Endodermal cell (in vitro differentiated cells): ENCODE data around the gene FRY. TPM values are rescaled to one million over a fixed set of nuclear protein-coding genes. Genes with fewer than 3 reads are reported as not detected.
A peak's percentile ranks its signal among the peaks of the same experiment; 100 is the strongest.

Source experiments
- DNase-seq: peaks from one replicate; pipeline ENCODE4 v3.0.0-alpha.2; 2017
- H3K27ac ChIP-seq: 2 replicates; pipeline ENCODE4 v1.5.1; 2013; ENCODE audit warnings: mild to moderate bottlenecking, low read depth, low read length, moderate library complexity
- H3K27me3 ChIP-seq: 2 replicates; pipeline ENCODE4 v1.6.1; 2013; ENCODE audit warnings: mild to moderate bottlenecking, low read length, moderate library complexity; ENCODE audit not compliant: insufficient read depth, control insufficient read depth, poor library complexity, severe bottlenecking
- H3K36me3 ChIP-seq: 2 replicates; pipeline ENCODE4 v1.7.0; 2013; ENCODE audit warnings: mild to moderate bottlenecking, low read length, moderate library complexity; ENCODE audit not compliant: control insufficient read depth, insufficient read depth
- H3K4me1 ChIP-seq: one replicate; pipeline ENCODE4 v1.7.0; 2013; ENCODE audit warnings: low read length; ENCODE audit not compliant: control insufficient read depth, insufficient read depth
- H3K4me3 ChIP-seq: 2 replicates; pipeline ENCODE4 v1.5.1; 2013; ENCODE audit warnings: mild to moderate bottlenecking, low read length, moderate library complexity
- H3K9ac ChIP-seq: 2 replicates; pipeline ENCODE4 v1.6.1; 2013; ENCODE audit warnings: mild to moderate bottlenecking, low read length, moderate library complexity; ENCODE audit not compliant: poor library complexity, severe bottlenecking; ENCODE audit errors: extremely low read depth
- H3K9me3 ChIP-seq: 2 replicates; pipeline ENCODE4 v1.6.1; 2013; ENCODE audit warnings: mild to moderate bottlenecking, low read length, moderate library complexity; ENCODE audit not compliant: control insufficient read depth
- H3K27ac Mint-ChIP-seq: 2 replicates; pipeline ENCODE4 v1.8.0; 2020; ENCODE audit warnings: mixed read lengths
- H3K27me3 Mint-ChIP-seq: 2 replicates; pipeline ENCODE4 v1.8.0; 2021; ENCODE audit warnings: mild to moderate bottlenecking, mixed read lengths; ENCODE audit not compliant: insufficient read depth
- H3K36me3 Mint-ChIP-seq: 2 replicates; pipeline ENCODE4 v1.8.0; 2020; ENCODE audit warnings: low read depth, mixed read lengths
- H3K4me1 Mint-ChIP-seq: 2 replicates; pipeline ENCODE4 v1.8.0; 2020; ENCODE audit warnings: mixed read lengths
- H3K4me3 Mint-ChIP-seq: 2 replicates; pipeline ENCODE4 v1.8.0; 2020; ENCODE audit warnings: mild to moderate bottlenecking, moderate library complexity, mixed read lengths
- H3K9me3 Mint-ChIP-seq: 2 replicates; pipeline ENCODE4 v1.8.0; 2020; ENCODE audit warnings: mild to moderate bottlenecking, mixed read lengths
- CTCF ChIP-seq: fragments of 200-600 bp; sonication (generic); conservative IDR thresholded peaks from 2 replicates; pipeline ENCODE4 v1.5.0; 2021; ENCODE audit warnings: antibody characterized with exemption, mild to moderate bottlenecking
- WGBS, 2 experiments: methylation state at CpG; one replicate each; pipeline versions ENCODE4 v1.1.5 to v1.1.7; 2013; ENCODE audit warnings: missing lambda C conversion rate in 2 of 2, mixed read lengths in 1 of 2; ENCODE audit not compliant: insufficient coverage in 1 of 2, insufficient read length in 1 of 2; 5-methylcytosine and 5-hydroxymethylcytosine counted together
- total RNA-seq, 2 donors: library from RNA; stranded (reverse); fragmentation: NEBNext Ultra II Directional in 1 of 2; extraction: Animal tissue kit (Norgen Biotek cat#: 25700) in 1 of 2; gene quantifications; 2 replicates in 1 of 2; 3 replicates in 1 of 2; pipeline ENCODE4 v1.2.1, GENCODE V29; 2021

FRY gene
- total RNA-seq, 2 donors from 2014 or later: 20.1 to 30.8 TPM

GRCh38 chr13:32044446-32044845 is 12.9 kb downstream of the FRY start:
- no peaks in the 10 kb centered on the region for H3K9me3 Mint-ChIP-seq
- H3K27ac ChIP-seq: no peak overlapping the region
- H3K36me3 Mint-ChIP-seq: peaks cover 6% of the 10 kb centered on the region
- no peak overlapping the region for H3K4me3 ChIP-seq
- no peak for TF ChIP-seq CTCF
- no peak overlapping the region for H3K9ac ChIP-seq
- H3K36me3 ChIP-seq: no peaks in the 10 kb centered on the region
- DNase-seq: no peak
- H3K27ac Mint-ChIP-seq: no peak overlapping the region
- no peak overlapping the region for H3K4me3 Mint-ChIP-seq
- no peaks in the 10 kb centered on the region for H3K27me3 Mint-ChIP-seq
- H3K27me3 ChIP-seq: no peaks in the 10 kb centered on the region
- H3K9me3 ChIP-seq: no peaks in the 10 kb centered on the region
- peaks cover 4% of the 10 kb centered on the region for H3K4me1 ChIP-seq
- H3K4me1 Mint-ChIP-seq: peaks cover 10% of the 10 kb centered on the region
- WGBS, 2 experiments: 75% methylated on average over 1 of the region's 1 CpG; no CpG with 5 or more reads in 1 of the 2 experiments

GRCh38 chr13:32045537-32045936 is 14.0 kb downstream of the FRY start:
- Histone ChIP-seq H3K9ac (no peak overlapping the region), H3K27ac (no peak overlapping the region), H3K4me3 (no peak overlapping the region), H3K36me3 (no peaks in the 10 kb centered on the region), H3K9me3 (no peaks in the 10 kb centered on the region), H3K27me3 (no peaks in the 10 kb centered on the region), H3K4me1 (peaks cover 4% of the 10 kb centered on the region)
- Mint-ChIP-seq H3K4me1 (peaks cover 10% of the 10 kb centered on the region), H3K27me3 (no peaks in the 10 kb centered on the region), H3K4me3 (no peak overlapping the region), H3K36me3 (peaks cover 6% of the 10 kb centered on the region), H3K9me3 (no peaks in the 10 kb centered on the region), H3K27ac (no peak overlapping the region)
- DNase-seq: no peak
- no peak for TF ChIP-seq CTCF
- 93 to 98% methylated on average over 2 to 3 of the region's 3 CpGs for WGBS, 2 experiments

- 75 to 84% methylated on average over 1 to 4 of the region's 4 CpGs for WGBS, 2 experiments
- no peak overlapping the region for H3K9ac ChIP-seq
- no peak overlapping the region for H3K4me3 ChIP-seq
- no peak for TF ChIP-seq CTCF
- peak overlapping the region; percentile 57 for H3K27ac ChIP-seq
- peaks cover 4% of the 10 kb centered on the region for H3K4me1 ChIP-seq
- H3K27me3 ChIP-seq: no peaks in the 10 kb centered on the region
- no peak for DNase-seq
- no peaks in the 10 kb centered on the region for H3K9me3 Mint-ChIP-seq
- no peaks in the 10 kb centered on the region for H3K9me3 ChIP-seq
- peaks cover 6% of the 10 kb centered on the region for H3K36me3 Mint-ChIP-seq
- H3K36me3 ChIP-seq: no peaks in the 10 kb centered on the region
- H3K4me3 Mint-ChIP-seq: no peak overlapping the region
- H3K27ac Mint-ChIP-seq: no peak overlapping the region
- H3K4me1 Mint-ChIP-seq: peaks cover 10% of the 10 kb centered on the region
- no peaks in the 10 kb centered on the region for H3K27me3 Mint-ChIP-seq
These were observed 14.6 kb downstream of the FRY start for GRCh38 chr13:32045982-32046785.
